Activated gamma-delta T cell treated with Interleukin-2 at 50 U/mL for 16 hours (primary cell): Measurements from ENCODE around the gene SLC14A1.

Source experiments
- DNase-seq: peaks from one replicate; pipeline ENCODE4 v3.0.0-alpha.2; 2020

SLC14A1 gene

DNA sequence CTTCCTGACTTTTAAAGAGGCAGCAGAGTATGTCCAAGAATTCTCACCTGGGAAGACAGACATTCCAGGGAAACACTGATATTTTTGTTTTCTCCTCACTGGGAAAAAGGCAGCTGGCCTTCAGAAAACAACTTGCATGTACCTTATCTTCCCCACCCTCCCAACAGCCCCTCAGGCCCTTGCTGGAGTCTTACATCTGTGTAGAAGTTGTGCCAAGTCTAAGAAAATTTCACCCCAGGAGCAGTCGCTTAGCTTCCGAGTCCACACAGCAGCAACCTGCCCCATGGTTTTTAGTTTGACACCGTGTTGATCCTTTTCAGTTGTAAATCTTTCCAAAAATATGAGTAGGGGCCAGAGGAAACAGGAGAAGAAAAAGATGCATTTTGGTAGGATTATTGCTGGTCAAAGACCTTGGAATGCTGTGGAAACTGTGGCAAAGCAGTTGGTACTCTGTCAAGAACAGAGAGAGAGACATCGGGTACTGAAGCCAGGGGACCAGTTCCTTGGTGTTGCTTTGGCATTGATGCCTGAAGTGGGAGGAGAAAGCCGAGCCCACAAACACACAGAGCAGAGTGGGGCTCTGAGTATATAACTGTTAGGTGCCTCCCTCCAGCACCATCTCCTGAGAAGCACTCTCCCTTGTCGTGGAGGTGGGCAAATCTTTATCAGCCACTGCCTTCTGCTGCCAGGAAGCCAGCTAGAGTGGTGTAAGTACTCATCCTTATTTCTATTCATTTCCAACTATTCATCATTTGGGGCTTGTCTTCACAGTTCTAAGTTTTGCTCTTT, at the start of gene SLC14A1:
TSS of gene SLC14A1 (plus strand) at position 615 of the 789 bp plus-strand sequence. CDS start 6,140 bp downstream, outside the sequence.
- DNase-seq: no peak

DNA sequence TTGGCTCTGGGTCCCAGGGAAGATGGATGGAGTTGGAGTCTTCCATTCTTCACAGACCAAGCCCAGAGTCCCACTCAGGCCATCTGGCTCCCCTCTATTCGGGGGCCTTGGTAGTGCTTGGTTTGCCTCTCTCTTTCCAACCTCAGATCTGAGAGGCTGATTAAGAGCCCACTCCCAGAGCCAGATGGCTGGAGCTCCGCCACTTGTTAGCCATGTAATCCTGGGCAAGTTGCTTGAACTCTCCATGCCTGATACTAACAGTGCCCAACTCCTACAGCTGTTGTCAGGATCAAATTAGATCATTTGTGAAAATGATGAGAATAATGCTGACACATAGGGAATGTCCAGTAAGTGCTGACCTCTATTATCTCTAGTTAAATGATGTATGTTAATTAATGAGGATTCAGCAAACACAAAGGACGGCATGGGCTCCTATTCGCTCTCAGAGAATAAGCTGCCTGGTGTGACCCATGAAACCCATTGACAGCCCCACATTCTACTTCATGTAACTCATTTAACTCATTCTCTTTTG, 46.6 kb upstream of the SLC14A1 start:
- no peak for DNase-seq

DNA sequence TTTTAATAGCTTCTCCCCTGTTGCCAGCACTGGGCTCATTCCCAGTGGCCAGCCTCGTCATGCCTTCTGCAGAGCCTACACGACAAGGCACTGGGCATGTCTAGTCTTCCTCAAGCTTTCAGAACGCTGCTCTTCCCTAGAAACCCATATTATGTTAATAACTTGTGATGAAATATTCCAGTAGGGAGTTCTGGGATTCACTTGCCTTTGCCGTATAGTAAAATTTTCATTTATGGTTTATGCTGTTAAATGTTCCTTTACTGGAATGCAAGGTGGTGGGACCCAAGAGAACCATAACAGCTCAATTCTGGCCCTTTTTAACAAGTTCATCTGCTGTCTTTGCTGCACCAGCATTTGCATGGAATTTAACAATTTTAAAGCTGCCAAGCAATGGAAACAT, 45.5 kb upstream of the SLC14A1 start:
- no peak for DNase-seq

DNA sequence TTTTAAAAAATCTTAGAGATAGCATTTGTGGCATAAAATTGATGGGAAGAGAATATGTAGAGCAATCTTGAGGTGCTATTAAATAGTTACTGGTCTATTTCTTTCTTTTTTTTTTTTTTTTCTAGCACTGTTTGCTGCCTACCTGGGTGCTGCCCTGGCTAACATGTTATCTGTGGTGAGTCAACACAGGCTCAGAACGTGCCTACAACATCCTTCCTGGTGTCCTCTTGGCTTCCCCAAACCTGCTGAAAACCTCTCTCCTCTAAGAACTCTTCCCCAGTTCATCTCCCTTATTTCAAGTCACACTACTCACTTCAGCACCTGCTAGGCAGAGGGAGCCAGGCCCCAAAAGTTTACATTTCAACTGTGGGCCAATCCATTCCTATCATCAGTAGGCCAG, 45.1 kb upstream of the SLC14A1 start:
- no peak for DNase-seq

DNA sequence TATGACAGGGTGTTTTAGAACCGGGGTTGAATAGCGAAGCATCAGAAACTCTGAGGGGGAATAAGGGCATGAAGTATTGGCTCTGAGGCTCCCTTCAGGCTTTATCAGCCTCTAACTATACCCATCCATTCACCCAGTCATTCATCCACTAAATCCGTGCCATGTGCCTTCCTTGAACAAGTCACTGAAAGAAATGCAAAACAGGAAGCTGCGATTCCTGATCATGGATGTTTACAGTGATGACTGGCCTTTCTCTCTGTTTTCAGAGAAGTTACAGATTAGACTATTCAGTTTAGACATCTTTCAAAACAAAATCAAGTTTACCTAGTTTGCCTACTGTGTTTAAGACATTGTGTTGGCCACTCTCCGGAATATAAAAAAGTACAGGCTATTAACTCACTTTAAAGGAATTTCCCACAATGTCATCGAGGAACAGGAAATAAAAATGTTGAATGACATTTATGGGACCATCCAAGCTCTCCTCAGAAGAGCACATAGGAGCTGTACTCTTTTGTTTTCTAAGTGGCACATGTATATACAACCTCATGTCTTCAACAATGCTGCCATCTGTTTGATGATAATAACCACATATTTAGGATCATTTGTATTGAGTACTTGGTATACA, 43.8 kb upstream of the SLC14A1 start:
- DNase-seq: no peak

DNA sequence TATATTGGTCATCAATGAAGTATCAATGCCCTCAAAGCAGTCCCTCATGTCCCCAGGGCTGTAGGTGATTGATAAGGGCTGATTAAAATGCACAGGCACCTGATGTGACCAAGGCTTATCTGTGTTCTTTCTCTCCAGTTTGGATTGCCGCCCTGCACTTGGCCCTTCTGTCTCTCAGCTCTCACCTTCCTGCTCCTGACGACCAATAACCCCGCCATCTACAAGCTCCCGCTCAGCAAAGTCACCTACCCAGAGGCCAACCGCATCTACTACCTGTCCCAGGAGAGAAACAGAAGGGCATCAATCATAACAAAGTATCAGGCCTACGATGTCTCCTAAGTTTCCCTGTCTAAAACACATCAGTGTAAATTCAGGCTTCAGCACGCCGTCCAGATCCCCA, 41.8 kb upstream of the SLC14A1 start:
- no peak for DNase-seq

DNA sequence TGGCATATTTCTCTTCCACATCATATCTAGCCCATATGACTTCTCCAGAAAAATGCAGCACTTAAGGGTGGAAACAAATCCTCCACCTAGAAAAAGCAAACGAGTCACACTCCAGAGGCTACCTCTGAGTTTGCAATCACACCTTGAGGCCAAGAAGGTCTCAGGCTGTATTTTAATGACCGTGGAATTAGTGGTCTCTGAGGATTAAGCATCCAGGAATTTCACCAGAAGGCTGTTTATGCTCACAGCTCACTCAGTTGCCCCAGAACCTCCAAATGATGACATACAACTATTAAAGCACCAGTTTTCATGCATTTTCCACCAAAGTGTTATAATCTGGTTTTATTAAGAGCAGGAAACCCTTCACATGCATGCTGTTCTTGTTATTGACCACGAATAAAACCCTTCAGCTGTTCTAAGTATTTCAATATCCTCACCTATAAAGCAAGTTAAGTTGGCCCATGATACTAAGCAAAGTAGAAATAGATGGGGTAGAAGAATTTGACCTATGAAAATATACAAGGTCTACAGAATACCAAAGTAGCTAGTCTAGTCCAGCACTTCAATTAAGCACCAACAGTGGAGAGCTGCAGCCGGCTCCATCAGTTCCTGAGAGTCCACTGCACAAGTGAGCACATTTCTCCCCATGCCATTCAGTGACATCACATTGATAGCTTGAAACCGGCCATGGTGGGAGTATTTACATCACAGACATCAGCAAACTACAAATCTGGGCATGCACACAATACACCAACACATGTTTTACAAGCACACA, 39.5 kb upstream of the SLC14A1 start:
- no peak for DNase-seq

DNA sequence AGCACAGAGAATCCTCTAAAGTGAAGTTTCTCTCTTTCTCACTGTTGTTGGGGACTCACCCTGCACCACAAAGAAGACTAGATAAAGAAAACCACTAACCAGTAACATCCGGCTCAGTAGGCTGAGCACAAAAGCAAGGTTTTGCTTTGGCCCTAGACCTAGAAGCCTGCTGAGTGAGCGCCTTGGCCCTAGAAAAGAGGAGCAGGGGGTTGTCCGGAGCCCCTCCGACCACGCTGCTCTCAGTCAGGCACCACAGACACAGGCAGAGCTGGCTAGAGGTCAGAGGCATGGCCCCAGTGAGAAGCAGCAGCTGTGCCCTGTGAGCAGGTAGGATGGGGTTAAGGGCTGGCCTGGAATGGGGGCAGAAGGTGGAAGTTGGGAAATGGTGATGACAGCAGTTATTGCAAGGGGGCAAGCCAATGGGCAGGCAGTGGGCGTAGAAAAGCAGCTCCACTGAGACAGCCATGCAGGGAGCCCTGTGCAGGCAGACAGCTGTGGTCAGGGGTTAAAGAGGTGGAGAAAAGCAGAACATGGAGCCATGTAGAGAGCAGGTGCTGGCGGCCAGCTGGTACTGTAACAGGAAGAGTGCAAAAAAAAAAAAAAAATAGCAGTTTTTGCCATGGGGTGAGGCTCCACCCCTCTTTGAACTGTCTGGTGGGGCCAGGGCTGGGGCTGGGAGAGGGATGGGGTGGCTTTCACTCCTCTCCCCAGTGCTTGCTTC, 36.9 kb upstream of the SLC14A1 start:
- peak; percentile 49 for DNase-seq

DNA sequence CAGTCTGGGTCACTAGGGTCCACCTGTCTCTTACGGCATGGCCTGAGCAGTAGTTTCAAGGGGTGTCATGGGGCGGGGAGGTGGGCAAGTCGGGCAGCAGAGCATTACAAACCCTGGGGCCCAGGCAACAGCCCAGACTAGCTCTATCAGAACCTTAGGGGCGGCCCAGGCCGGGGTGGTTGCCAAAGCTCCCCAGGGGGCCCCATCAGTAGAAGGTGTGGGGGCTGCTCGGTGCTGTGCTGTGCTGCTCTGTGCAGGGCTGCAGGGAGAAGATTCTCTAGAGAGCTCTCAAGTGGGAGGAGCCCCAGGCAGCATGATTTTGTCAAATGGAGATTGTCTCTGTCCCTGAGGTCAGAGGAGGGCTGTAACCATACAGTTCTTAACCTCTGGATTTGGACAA, 36.4 kb upstream of the SLC14A1 start:
- DNase-seq: peak; percentile 19

DNA sequence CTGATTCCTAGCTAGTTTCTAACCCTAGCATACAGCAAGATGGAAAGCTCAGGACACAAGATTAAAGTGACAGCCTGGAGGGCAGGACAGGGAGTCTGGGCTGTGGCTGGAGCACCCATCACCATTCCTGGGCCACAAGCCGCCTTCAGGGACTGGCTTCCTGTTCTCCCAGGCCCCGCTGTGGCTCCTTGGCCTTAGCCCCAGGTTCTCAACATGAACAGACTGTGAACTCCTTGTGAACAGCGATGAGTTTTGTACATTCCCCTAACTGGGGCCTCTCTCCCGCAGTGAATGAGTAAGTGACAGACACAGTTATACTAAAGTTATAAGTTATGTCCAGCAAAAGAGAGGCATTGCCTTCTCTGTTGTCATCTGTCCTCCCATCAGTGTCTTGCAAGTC, 35.9 kb upstream of the SLC14A1 start:
- DNase-seq: no peak

DNA sequence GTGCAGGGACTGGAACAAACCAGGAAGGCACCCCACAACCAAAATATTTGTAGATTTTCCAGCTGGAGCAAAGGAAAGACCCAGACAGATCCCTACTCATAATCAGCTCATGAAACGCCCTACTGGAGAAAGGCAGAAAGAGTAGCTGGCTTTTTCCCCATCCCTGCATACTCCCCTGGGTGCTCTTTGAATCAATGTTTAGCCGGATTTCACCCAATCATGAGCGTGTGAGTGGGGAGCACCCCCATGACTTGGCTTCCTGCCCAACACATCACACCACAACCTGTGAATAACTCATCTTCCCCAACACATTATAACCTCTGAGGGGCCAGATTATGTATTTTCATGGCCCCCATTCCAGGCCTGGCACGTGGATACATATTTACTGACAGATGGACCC, 35.1 kb upstream of the SLC14A1 start:
- DNase-seq: peak; percentile 68

DNA sequence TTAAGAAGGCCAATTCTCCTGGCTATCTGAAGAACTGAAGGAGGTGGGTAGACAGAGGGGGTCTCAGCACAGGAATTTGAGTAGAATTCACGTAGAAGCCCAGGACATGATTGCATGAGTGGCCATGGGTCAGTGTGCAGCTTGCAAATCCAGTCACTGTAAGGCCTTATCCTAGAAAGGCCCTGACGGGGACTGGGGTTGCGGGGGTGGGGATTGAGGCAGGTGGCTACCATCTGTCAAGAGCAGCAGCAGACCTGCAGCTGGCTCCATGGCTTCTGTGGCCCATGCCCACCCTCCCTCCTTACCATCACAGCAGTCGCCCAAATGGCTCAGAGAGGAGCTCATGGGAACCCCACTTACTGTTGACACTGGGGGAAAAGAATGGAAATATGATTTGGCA, 34.6 kb upstream of the SLC14A1 start:
- DNase-seq: no peak

DNA sequence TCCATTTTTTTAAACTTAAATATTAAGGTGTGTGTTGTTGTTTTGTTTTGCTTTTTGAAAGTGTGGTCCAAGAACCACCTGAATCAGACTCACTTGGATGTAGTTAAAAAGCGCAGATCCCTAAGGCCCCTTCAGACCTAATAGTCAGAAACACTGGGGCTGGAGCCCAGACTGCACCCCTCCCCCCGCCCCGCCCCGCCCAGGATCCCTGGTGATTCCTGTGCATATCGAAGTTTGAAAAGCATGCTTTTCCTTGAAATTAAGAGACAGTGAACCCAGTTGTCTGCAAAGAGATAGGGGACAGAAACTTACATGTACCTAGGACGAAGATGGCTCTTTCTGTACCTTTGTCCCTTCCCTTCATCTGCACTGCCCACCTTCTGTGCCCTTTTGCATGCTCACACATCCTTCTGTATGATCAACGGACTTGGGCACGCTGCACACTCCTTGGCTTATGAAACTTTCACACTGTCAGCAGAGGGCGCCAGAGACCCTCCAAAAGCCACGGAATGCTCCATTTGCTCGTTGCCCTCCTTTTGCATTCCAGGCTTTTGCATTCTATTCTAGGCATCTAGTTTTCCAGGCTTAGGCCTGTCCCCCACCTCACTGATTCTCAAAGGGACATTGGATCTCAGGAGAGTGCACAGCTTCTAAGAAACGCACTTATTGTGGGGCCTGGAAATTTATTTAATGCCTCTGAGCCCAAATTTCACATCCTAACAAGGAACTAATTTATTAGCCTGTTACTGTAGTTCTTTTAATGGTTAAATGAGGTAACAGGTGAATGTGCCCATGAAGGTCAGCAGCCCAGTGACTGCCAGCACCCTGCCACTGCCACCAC, 32.8 kb upstream of the SLC14A1 start:
- DNase-seq: peak; percentile 77

DNA sequence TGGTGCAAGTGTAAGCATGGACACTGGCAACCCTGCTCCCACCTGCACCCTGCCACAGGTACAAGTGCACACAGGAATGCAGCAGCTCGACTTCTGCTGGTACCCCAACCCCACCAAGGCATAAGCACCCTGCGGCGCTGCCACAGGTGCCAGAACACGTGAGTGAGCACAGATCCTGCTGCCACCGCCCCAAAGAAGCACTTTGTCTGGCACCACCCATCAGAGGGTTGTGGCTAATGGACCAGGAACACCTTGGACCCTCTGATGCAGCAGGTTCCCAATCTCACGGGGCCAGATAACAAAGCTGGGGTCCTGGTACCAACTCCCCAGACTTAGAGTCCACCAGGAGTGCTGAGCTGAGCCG, 32.2 kb upstream of the SLC14A1 start:
- DNase-seq: no peak

DNA sequence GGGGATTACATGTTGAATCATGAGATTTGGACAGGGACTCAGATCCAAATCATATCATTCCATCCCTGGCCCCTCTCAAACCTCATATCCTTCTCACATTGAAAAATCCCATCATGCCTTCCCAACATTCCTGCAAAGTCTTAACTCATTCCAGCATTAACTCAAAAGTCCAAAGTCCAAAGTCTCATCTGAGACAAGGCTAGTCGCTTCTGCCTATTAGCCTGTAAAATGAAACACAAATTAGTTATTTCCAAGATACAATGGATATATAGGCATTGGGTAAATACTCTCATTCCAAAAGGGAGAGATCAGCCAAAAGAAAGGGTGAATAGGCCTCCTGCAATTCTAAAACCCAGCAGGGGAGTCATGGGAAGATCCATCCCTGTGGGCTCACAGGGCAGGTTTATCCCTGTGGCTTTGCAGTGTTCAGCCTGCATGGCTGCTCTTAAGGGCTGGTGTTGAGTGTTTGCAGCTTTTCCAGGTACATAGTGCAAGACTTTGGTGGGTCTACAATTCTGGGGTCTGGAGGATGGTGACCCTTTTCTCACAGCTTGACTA, 21.2 kb upstream of the SLC14A1 start:
- no peak for DNase-seq

DNA sequence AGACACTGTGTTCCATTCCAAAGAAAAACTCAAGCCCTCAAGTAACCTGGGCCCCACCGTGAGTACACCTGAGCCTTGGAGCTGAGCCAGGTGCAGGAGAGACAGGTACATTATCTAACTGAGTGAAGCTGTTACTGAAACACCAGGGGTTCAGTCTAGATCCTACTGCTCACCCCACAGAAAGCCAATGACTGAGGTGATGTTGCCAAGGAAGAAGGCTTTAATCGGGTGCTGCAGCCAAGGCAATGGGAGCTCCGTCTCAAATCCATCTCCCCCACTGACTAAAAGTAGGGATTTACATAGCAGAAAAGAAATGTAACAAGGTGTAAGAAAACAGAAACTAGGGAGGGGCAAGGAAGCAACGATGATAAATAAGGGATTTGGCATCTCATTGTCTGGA, 15.2 kb upstream of the SLC14A1 start:
- no peak for DNase-seq

DNA sequence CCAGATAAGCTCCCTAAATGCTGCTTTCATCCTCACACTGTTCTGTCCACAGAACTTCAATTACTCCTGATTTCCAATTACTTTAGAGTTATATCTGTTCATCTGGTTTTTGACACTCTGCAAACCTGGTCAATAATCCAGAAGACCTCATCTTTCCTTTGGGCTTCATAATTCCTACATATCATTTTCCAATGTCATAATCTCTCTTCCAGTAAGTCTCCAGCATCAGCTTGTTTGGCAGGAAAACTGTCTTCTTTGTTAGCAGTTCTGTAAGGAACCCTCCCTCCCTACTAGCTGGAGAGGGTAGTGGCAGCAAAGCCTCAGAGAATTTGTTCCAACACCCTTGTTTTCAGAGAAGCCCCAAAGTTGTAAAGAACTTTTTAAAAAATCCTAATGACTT, 11.9 kb upstream of the SLC14A1 start:
- no peak for DNase-seq

DNA sequence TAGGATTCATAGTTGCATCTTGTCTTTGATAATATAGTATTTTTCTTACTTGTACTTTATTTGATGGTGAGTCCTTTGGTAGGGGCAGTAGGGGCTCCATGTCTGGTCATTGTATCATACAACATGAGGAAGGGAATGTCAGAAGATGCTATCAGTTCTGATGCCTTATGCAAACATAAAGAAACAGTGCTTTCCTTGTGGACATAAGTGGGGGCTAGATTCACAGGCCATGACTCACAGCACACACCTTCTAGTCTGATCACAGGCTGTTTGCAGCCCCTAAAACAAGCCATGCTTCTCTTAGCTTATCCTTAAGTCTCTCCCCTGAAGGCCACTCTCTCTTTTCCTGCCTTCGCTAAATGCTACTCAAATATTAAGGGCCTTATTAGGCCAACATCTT, 10.7 kb upstream of the SLC14A1 start:
- DNase-seq: no peak

DNA sequence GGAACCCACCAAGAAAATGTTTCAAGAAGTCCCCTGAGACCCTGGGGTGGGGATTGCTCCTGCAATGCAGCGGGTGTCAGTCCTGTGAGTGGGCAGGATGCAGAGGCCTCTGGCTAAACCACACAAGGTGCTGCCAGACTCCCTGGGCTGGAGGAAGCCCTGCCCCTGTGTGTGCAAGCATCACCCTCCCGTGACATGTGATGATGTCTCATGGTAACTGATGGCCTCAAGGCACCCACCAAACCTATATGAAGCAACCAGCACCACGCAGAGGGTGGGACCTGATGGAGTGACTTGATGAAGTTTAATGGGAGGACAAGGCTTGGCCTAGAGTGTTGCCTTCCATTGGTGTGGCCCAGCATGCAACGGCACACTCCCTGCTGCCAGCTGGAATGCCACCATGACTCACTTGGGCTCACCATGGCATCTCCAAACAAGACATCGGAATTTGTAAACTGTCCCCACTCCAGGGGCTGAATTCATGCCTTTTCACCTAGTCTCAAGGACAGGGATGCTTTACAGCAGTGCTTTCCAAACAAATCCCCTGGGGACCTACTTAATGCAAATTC, 8.7 kb upstream of the SLC14A1 start:
- DNase-seq: no peak

DNA sequence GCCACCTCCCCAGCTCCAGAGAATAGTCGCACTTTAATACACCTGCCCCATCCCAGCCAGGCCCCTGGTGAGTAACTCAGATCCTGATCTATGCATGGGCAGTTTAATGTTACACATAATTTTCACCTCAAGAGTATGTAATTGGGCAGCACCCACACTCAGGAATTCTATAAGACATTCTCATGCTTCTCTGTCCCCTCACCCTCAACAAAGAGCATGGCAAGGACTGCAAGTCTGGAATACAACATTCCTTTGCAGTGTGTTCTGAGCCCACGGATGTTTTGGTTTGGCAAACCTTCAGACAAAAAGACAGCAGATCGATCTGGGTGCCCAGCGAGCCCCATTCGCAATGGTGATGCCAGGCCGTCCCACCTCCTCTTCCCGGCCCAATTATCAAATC, 4.9 kb upstream of the SLC14A1 start:
- no peak for DNase-seq

DNA sequence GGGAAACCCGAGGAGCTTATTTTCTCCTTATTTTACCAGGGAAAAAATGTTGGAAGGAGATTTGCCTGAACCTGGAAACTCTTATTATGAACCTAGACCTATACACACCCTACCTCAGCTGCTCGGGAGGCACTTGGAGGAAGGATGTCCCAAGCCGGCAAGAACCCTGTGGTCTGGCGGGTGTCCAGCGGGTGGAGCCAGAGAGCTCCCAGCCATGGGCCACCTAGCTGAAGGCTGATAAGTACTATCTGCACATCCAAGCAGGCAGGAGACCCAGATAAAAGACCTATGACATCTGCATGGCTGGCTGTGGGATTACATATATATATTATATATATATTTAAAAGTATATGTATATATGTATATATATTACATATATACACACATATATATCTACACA, 1.1 kb upstream of the SLC14A1 start:
- DNase-seq: peak; percentile 51
